ENCODE data around the gene TMEM169.
"Not testable (repeated sequence)": the region's sequence is repeated elsewhere in the genome, so short reads cannot be mapped to it uniquely, and the experiment has no call there.

Gene TMEM169

DNA sequence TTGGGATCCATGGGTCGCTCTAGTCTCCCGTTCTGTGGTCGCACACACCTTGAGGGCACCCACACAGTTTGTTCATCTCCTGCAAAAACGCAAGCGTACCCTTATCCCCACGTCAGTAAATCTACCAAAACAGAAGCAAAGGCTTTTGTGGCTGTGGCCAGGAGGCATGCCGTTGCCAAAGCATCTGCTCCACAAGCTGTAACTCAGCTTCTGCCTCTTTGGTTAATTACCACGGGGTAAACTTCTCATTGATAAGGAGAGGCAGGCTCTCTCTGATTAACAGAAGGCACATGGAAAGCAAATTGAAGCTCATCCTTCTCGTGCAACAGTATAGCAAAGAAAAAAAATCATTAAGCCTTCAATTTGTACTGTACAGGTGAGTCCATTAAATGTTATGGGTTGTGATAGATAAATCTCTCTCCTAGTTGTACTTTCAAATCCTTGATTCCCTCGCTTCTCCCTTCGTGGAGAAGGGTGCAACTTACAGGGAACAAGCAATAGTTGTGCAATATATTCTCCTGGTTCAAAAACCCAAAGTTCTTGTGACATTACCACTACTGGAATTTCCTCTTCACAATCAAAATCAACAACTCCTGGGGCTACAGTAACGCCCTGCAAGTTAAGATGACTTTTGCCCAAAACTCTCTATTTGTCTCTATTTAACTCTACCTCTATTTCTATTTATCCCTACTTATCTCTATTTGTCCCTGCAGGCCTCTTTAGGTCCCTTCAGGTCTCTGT, 10.4 kb upstream of the TMEM169 start:
- DNase-seq (ENCODE audit: low read depth): no peak

DNA sequence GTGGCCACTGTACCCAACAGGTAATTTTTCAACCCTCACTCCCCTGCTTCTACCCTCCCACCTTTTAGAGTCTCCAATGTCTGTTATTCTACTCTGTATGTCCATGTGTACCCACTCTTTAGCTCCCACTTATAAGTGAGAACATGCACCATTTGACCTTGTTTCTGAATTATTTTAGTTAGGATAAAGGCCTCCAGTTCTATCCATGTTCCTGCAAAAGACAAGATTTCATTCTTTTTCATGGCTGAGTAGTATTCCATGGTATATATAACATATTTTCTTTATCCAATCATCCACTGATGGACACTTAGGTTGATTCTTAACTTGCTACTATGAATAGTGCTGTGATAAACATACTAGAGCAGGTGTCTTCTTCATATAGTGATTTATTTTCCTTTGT, 9.2 kb upstream of the TMEM169 start:
- DNase-seq (ENCODE audit: low read depth): no peak

DNA sequence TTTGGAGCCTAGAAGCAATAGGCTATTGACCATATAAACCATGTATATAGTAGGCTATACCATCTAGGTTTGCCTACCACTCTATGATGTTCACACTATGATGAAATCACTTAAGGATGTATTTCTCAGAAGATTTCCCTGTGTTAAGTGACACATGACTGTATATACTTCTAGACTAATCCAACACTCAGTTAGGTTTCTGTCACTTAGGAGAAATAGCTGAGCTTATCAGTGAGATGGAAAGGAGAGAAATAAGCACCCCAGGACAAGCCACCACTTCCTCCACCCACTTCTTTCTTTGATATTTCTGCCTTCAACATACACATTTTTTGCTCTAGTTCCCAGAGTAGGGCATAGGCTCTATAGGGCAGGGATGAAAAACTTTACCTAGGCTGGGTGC, 7.9 kb upstream of the TMEM169 start:
- no peak for DNase-seq (ENCODE audit: low read depth)

DNA sequence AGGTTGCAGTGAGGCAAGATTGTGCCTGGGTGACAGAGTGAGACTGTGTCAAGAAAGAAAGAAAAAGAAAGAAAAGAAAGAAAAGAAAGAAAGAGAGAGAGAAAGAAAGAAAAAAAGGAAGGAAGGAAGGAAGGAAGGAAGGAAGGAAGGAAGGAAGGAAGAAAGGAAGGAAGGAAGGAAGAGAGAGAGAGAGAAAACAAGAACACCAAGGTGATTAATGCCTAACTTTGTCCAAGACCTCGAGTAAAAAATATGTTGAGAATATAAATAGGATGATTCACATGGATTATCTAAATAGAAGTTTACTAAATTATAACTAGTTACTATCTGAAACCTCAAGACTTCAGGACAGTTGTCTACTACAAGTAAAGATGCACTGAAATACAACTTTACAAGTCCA, 7.3 kb upstream of the TMEM169 start:
- DNase-seq (ENCODE audit: low read depth): no peak

DNA sequence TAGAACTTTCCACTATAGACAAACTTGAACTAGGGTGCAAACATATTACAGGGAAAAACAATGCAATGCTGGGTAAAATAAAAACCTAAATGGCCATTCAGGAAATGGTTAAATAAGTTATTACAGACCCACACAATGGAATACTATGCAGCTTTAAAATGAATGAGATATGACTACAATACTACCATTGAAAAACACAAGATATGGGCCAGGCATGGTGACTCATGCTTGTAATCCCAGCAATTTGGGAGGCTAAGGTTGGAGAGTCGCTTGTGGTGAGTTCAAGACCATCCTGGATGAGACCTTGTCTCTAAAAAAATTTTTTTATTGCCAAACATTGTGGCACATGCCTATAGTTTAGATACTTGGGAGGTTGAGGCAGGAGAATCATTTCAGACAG, 6.9 kb upstream of the TMEM169 start:
- no peak for DNase-seq (ENCODE audit: low read depth)

DNA sequence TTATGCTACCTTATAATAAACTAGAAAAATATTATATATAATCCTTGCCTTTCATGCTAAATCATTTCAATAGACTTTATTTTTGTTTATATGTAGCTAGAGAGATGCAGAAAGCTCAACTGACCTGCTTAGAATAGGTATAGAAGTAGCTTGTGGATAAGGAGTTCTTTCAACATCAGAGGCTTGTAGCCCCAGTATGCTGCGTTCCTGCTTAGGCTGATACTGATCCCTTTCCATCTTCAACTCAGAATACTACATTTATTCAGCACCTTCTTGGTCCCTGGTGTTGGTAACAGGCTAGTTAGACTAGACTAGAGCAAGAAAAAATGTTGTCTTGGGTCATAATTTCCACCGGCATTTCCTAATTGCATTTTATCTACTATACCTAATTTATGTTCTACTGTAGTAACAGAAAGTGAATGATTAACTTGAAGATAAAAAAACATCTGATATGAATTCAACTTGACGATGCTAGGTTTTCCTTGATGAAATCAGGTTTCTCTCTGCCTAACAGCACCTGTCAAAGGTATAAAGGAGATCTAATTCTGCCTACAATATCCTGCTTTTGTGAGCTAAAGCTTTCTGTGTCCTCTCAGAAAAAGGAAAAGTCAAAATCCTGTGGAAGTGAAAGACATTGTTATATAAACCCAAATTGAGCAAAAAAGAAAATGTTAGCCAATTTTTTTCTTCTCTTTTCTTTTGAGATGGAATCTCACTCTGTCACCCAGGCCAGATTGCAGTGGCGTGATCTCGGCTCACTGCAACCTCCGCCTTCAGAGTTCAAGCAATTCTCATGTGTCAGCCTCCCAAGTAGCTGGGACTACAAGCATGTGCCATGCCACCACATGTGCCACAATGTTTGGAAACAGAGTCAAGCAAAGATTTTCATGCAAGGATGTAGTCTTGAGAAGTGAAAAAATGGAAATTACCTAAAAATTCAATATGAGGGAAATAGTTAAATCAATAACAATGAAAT, 5.9 kb upstream of the TMEM169 start:
- DNase-seq (ENCODE audit: low read depth): no peak

DNA sequence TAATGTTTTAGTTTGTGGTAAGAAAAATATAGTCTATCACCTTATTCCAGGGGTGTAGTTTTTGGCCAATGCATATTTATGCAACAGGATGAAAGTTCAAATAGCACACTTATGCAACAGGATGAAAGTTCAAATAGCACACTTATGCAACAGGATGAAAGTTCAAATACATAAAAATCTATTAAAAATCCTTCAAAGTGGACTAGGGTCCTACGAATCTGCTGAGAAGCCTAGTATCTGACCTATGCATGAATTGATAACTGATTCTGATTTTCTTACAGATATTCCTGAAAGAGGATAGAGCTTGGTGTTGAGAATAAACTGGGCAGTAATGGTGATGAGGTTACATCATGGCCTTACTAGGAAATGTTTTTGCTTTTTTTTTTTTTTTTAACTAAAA, 2.9 kb upstream of the TMEM169 start:
- DNase-seq (ENCODE audit: low read depth): no peak

DNA sequence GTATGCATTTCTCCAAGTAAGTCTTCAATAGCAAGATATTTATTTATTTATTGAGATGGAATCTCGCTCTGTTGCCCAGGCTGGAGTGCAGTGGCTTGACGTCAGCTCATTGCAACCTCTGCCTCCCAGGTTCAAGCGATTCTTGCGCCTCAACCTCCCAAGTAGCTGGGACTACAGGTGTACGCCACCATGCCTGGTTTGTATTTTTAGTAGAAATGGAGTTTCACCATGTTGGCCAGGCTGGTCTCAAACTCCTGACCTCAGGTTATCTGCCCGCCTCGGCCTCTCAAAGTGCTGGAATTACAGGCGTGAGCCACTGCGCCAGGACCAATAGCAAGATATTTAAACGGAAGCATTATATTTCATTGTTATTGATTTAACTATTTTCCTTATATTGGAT, 1.7 kb upstream of the TMEM169 start:
- not testable (repeated sequence) for DNase-seq (ENCODE audit: low read depth)

DNA sequence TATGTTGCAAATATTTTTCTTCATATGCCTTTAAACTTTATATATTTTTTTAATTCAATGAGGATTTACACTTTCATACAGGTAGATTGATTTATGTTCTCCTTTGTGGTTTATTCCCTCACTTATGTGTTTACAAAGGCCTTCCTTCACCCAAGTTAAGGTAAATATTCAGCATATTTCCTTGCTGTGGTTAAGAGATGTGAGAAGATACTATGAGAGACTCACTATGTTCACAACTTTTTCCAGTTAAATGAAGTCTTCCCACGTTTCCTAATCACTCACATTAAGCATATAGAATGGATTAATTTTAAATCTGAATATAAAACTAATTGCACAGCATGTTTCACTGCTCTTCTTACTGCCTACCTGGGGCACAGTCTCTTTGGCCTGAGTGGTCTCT, 707 bp upstream of the TMEM169 start:
- no peak for DNase-seq (ENCODE audit: low read depth)

DNA sequence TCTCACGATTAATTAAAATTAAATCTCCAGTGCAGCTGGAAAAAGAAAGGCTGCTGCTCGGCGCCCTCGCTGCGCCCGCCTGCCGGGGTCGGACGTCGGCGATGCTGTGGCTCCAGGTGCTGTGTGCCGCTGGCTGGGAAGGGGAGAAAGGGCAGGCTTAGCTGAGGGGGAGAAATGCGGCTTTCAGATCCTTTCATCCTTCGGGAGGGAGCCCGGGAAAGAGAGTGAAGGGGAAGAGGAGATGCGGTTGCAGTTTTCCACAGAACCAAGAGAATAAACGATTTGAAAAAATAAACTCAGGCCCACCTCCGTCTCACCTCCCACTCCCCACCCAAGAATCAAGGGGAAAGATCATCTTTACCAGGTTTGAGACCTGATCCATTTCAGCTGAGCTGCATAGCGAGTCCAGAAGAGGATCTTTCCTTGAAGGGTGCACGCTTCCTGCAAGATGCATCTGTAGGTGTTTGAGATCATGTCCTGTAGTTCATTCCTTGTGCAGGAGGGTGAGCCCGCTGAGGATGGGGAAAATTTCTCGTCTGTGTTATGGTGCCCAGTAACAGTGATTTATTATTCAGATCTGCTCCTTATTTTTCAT, 495 bp downstream of the TMEM169 start:
- DNase-seq (ENCODE audit: low read depth): no peak

DNA sequence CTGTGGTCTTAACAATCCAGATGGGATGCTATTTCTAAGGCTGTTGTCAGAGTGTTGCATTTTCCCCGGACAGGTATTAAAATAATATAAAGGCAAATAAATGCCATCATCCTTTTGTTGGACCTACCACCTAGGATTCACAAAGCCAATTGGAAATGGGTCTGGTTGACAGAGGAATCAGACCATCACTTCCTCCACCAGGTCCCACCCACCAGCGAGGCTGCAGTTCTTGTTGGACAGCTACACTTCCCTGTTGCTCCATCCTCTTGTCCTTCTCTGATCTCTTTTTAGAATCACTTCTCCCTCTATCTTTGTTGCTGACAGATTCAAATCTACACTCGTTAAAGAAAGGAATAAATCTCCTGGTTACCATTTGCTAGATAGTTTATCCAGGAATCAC, 1.1 kb downstream of the TMEM169 start:
- no peak for DNase-seq (ENCODE audit: low read depth)

DNA sequence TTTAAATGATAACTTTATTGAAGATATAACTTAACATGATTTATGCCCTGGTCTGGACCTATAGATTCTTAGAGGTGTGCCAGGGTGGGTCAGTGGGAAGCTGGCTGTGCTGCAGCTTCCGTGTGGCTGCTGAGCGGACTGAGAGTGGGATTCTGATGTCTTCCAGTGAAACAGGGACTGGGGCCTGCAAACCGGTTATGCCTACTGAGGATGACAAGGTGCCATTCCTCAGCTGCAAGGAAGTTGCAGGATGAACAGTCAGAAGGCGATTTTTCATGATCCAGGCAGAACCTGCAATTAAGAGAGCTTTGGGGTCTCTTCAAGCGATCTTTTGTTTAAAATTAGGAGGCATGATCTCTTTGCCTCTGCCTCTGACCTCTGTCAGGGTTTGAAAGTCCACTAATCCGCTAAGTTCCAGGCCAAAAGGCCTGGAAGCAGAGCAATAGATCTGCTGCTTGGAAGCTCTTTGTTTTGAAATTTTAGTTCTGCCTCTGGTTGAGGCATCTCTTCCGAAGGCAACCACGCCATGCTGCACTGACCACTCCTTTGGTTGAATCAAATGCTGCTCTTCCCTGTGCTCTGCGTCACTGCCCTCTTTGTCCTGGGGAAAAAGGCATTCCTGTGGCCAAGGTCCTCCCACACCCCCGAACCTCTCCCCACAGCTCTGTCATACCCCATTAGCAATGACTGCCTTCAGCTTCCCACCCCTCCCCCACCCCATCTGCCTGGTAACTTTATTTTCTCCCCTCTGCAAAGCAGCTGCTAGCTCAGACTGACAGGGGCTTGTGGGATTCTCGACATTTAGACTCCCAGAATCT, 2.0 kb downstream of the TMEM169 start:
- no peak for DNase-seq (ENCODE audit: low read depth)

DNA sequence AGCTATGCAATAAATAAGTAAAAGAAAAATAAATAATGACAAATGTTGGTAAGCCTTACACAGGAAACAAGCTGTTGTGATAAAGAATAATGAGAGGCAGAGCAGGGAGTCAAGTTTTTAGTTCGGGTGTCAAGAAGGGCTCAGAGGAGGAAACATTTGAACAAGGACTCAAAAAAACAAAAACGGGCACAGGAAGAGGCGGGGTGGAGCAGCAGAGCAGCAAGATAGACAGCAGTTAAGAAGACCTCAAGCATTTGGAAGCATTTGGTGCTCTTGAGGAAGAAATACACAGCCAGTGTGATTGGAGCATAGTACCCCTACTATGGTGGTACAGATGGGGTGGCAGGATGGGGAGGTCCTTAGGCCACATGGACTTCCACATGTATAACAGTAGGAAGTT, 2.8 kb downstream of the TMEM169 start:
- no peak for DNase-seq (ENCODE audit: low read depth)

DNA sequence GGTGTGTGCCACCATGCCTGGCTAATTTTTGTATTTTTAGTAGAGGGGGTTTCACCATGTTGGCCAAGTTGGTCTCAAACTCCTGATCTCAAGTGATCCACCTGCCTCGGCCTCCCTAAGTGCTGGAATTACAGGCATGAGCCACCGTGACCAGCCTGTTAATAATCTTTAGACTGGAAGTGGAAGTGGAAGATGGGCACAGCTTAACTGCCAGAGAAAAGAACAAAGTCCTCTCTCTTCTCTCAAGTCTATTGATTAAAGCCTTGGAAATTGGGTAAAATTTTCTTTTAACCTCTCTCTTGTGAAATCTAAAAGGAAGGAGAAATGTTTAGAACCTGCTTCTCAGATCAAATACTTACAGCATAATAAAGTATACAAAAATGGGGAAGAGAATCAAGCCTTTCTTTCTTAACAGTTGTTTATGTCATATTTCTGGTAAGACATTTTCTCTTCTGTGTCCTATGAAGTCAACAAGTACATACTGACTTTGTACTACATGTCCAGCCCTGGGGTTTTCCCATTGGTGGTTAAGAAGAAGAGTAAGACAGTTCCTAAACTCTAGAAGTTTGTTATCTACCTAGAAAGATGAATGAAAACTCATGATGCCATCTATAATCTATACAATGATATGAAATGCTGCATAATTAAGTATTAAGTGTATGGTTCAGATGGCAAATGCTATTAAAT, 4.6 kb downstream of the TMEM169 start:
- no peak for DNase-seq (ENCODE audit: low read depth)

DNA sequence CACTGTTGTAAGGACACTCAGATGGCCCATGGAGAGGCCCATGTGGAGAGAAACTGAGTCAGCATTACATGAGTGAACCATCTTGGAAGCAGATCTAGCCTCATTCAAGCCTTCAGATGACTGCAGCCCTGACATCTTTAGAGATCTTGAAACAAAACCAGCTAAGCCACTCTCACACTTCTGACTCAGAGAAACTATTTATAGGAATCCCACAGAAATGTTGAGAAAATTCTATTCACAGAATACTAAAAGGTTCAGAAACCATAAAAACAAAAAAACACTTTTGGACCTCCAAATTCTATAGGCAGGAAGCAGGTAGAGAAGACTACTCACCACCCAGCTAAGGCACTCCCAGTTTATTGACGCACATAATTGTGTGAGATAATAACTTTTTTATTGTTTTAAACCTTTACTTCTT, 8.7 kb downstream of the TMEM169 start:
- DNase-seq (ENCODE audit: low read depth): no peak

DNA sequence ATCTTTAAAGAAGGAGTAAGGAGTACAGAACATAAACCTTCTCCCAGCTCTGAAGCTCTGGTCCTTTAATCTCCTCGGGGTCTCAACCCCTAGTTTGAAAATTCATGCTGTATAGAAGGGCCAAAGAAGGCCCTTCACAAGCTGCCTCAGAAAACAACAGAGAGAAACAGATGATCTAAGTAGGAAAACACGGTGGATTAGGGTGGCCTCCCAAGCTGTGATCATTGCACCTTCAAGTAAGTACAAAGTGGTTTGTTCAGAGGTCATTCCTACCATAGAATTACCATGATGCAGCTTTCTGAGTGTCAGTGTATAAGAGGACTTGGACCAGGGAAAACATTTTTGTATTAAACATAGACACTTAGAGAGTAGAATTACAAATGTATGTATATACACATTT, 10.9 kb downstream of the TMEM169 start:
- no peak for DNase-seq (ENCODE audit: low read depth)

DNA sequence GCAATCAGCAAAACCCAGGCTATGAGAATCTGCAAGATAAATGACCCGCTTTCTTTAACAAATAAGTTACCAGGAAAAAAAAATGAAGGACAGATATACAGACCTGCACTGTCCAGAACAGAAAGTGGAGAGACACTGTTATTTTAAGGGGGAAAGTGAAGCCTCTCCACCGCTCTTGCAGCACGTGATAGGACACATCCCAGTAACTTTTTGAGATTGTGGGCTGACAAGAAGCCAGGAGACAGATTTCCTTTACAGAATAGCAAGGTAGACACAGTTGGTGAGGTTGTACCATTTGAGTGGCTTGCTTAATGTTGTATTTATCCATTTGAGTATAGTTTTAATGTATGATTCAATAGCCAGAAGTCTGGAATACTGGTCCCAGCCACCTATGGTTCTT, 13.0 kb downstream of the TMEM169 start:
- no peak for DNase-seq (ENCODE audit: low read depth)

DNA sequence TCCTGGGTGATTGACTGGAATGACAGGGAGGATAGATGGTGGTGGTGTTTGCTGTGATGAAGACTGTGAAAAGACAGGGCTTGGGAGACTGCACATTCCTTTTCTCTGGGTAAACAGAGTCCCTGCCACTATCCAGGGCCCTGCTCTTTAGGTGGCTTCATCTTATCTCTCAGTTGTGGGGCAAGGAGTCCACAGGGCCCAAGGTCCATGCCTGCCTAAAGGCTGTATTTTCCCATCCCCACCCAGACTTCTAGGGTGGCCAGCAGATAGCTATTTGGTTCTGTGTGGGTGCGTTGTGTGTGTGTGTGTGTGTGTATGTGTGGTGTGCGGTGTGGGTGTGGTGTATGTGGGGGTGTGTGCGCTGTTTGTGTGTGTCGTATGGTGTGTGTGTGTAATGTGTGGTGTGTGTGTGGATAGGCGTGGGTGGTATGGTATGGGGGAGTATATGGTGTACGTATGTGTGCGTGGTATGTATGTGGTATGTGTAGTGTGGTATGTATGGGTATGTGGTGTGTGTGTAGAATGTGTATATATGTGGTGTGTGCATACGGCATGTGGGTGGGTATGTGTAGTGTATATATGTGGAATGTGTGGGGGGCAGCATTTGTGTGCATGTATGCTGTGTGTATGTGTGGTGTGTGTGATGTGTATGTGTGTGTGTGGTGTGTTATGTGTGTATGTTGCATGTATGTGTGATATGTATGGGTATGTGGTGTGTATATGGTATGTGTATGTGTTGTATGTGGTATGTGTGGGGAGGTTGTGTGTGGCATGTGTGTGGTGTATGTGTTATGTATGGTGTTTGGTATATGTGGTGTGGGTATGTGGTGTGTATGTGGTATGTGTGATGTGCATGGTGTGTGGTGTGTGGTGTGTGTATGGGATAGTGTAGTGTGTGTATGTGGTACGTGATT, 17.0 kb downstream of the TMEM169 start:
- DNase-seq (ENCODE audit: low read depth): no peak

DNA sequence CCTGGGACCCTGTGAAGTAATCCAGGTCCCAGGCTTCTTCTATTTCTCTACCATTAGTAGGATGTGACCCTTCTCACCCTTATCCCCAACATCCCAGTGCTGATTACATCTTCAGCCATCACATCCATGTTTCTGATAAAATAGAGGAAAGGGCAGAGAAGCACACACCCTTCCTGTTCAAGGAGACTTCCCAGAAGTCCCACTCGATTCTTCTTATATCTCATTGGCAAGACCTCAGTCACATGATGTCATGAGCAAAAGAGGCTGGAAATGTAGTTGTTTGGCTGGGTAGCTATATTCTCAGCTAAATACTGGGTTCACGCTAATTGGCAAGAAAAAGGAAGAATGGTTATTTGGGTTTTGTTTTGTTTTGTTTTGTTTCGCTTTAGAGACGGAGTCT, 19.4 kb downstream of the TMEM169 start:
- DNase-seq (ENCODE audit: low read depth): no peak

DNA sequence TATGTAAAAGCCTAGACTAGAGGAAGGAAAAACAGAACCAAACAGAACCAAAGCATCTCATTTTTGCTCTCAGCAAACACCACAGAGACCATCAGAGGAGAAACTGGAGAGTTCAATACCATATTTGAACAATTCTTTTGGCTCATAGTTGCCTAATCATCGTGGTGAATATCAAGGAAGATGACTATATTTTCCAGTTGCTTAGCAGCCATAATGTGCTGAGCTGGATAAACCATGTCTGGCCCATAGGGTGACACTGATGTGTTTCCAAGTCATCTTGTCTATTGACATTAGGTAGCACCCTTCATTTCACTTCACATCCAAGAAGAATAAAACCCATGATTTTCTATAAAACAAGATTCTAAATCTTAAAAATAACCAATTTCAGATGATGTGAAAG, 21.5 kb downstream of the TMEM169 start:
- no peak for DNase-seq (ENCODE audit: low read depth)
